HG03039 (cell line): Measurements from ENCODE around the gene JAG2.

ENCODE experiments used
- ATAC-seq: cut with Tn5 transposase; IDR thresholded peaks from one replicate; pipeline ENCODE4 v1.9.1; 2021; ENCODE audit warnings: mild to moderate bottlenecking, moderate library complexity; ENCODE audit not compliant: unreplicated experiment

JAG2 gene

GRCh38 chr14:105141486-105142281, 26.9 kb downstream of the JAG2 start:
- no peak for ATAC-seq

- ATAC-seq = no peak
These were observed 27.6 kb downstream of the JAG2 start for GRCh38 chr14:105141026-105141425.

GRCh38 chr14:105140581-105140980, 28.0 kb downstream of the JAG2 start:
- no peak for ATAC-seq

- ATAC-seq = no peak
These were observed 28.7 kb downstream of the JAG2 start for GRCh38 chr14:105139831-105140239.

GRCh38 chr14:105139212-105139825, 29.3 kb downstream of the JAG2 start:
- ATAC-seq = no peak

- ATAC-seq = no peak
These were observed 29.9 kb downstream of the JAG2 start for GRCh38 chr14:105138551-105139111.

GRCh38 chr14:105138021-105138541, 30.5 kb downstream of the JAG2 start:
- ATAC-seq = no peak

GRCh38 chr14:105137481-105138020, 31.0 kb downstream of the JAG2 start:
- ATAC-seq = no peak

- ATAC-seq = no peak
These were observed 31.9 kb downstream of the JAG2 start for GRCh38 chr14:105136401-105137322.

GRCh38 chr14:105135700-105136395, 32.7 kb downstream of the JAG2 start:
- ATAC-seq = no peak

GRCh38 chr14:105132921-105133654, 35.5 kb downstream of the JAG2 start:
- ATAC-seq = no peak

- ATAC-seq = no peak
These were observed 37.3 kb downstream of the JAG2 start for GRCh38 chr14:105131241-105131640.

GRCh38 chr14:105128059-105128458, 40.5 kb downstream of the JAG2 start:
- ATAC-seq = no peak

GRCh38 chr14:105126981-105127329, 41.6 kb downstream of the JAG2 start:
- no peak for ATAC-seq

GRCh38 chr14:105126126-105126980, 42.2 kb downstream of the JAG2 start:
- no peak for ATAC-seq

GRCh38 chr14:105124823-105125222, 43.8 kb downstream of the JAG2 start:
- ATAC-seq = no peak

GRCh38 chr14:105123981-105124765, 44.4 kb downstream of the JAG2 start:
- ATAC-seq = no peak
